GM12878 (cell line): ENCODE measurements around the gene C9orf72. TPM values are rescaled to one million over a fixed set of nuclear protein-coding genes. Genes with fewer than 3 reads are reported as not detected.

Source experiments
- ATF3 ChIP-seq: IDR thresholded peaks from 2 replicates; pipeline ENCODE4 v1.6.1; 2011; ENCODE audit warnings: low read depth, mild to moderate bottlenecking, low read length, moderate library complexity, borderline replicate concordance; ENCODE audit errors: extremely low read depth
- CBX5 ChIP-seq: sonication (generic); IDR thresholded peaks from 2 replicates; pipeline ENCODE4 v1.6.1; 2016; ENCODE audit warnings: low read depth, moderate library complexity, mild to moderate bottlenecking, inconsistent platforms
- CEBPB ChIP-seq, 2 experiments: fragments of 150-350 bp in 1 of 2; IDR thresholded peaks; 2 replicates each; pipeline ENCODE4 v1.6.1; 2012 to 2014; ENCODE audit warnings: low read depth in 2 of 2, low read length in 2 of 2, borderline replicate concordance in 1 of 2, inconsistent platforms in 1 of 2
- CHD4 ChIP-seq: fragments of 200-600 bp; sonication (generic); IDR thresholded peaks from 2 replicates; pipeline ENCODE4 v1.6.1; 2016; ENCODE audit warnings: mild to moderate bottlenecking
- CTCF ChIP-seq, 3 experiments: IDR thresholded peaks in 2 of 3; conservative IDR thresholded peaks in 1 of 3; 2 replicates each; pipeline ENCODE4 v1.5.1; 2011; ENCODE audit warnings: low read depth in 3 of 3, low read length in 3 of 3, mild to moderate bottlenecking in 3 of 3, control low read depth in 2 of 3, moderate library complexity in 2 of 3, inconsistent platforms in 1 of 3, mixed read lengths in 1 of 3; ENCODE audit not compliant: control insufficient read depth in 2 of 3, insufficient read depth in 1 of 3; ENCODE audit errors: extremely low read depth in 1 of 3
- FOS ChIP-seq: IDR thresholded peaks from 3 replicates; pipeline ENCODE4 v1.6.1; 2011; ENCODE audit warnings: borderline replicate concordance; ENCODE audit not compliant: insufficient read length; ENCODE audit errors: extremely low read depth
- IRF5 ChIP-seq: fragments of 450-650 bp; IDR thresholded peaks from 2 replicates; pipeline ENCODE4 v1.6.1; 2017; ENCODE audit warnings: borderline replicate concordance
- KLF5 ChIP-seq: fragments of 450-650 bp; IDR thresholded peaks from 2 replicates; pipeline ENCODE4 v1.6.1; 2014; ENCODE audit warnings: mild to moderate bottlenecking; ENCODE audit not compliant: partially characterized antibody
- LARP7 ChIP-seq: fragments of 450-650 bp; IDR thresholded peaks from 2 replicates; pipeline ENCODE4 v1.6.1; 2017; ENCODE audit warnings: mild to moderate bottlenecking
- NBN ChIP-seq: fragments of 450-650 bp; IDR thresholded peaks from 2 replicates; pipeline ENCODE4 v1.6.1; 2016
- NR2C2 ChIP-seq: IDR thresholded peaks from 2 replicates; pipeline ENCODE4 v1.6.1; 2011; ENCODE audit warnings: borderline replicate concordance, low read depth; ENCODE audit not compliant: control insufficient read depth, insufficient read length
- RCOR1 ChIP-seq: conservative IDR thresholded peaks from 2 replicates; pipeline ENCODE4 v1.6.1; 2012; ENCODE audit warnings: low read depth, low read length, improper control_type of control experiment
- SMARCA5 ChIP-seq: fragments of 450-650 bp; IDR thresholded peaks from 2 replicates; pipeline ENCODE4 v1.6.1; 2017; ENCODE audit warnings: mild to moderate bottlenecking
- SRF ChIP-seq, 2 experiments: IDR thresholded peaks; 2 replicates each; pipeline ENCODE4 v1.6.1; 2011; ENCODE audit warnings: low read depth in 2 of 2, low read length in 2 of 2, mild to moderate bottlenecking in 1 of 2, moderate library complexity in 1 of 2
- TARDBP ChIP-seq: IDR thresholded peaks from 2 replicates; pipeline ENCODE4 v1.6.1; 2016; ENCODE audit warnings: borderline replicate concordance
- YY1 ChIP-seq: IDR thresholded peaks from 2 replicates; pipeline ENCODE4 v1.6.1; 2011; ENCODE audit warnings: low read depth, mild to moderate bottlenecking, low read length
- ZNF207 ChIP-seq: fragments of 450-650 bp; IDR thresholded peaks from 2 replicates; pipeline ENCODE4 v1.6.1; 2014; ENCODE audit warnings: antibody characterized with exemption, mild to moderate bottlenecking, borderline replicate concordance
- ZNF592 ChIP-seq: fragments of 450-650 bp; IDR thresholded peaks from 2 replicates; pipeline ENCODE4 v1.6.1; 2017; ENCODE audit warnings: mild to moderate bottlenecking, moderate library complexity
- polyA plus RNA-seq, 11 experiments: library from polyadenylated mRNA; depleted of rRNA in 4 of 11; unstranded in 6 of 11; stranded (reverse) in 5 of 11; fragments of >200 nt; fragmentation: Nextera tagmentation in 4 of 11; fragmentation: Illumina TruSeq in 1 of 11; extraction: Ambion mirVana in 4 of 11; extraction: Trizol in 1 of 11; gene quantifications; 1 replicate in 1 of 11; 2 replicates in 10 of 11; pipeline versions ENCODE4 v1.2.1 to v1.2.3, GENCODE V29; 2011 to 2016; ENCODE audit warnings: inconsistent platforms in 2 of 11, missing spikeins in 2 of 11, low read depth in 1 of 11
- total RNA-seq, 4 experiments: library from RNA; depleted of rRNA in 3 of 4; stranded (reverse); fragments of >200 nt in 3 of 4; fragmentation: Illumina TruSeq in 1 of 4; extraction: Trizol in 1 of 4; gene quantifications; 2 replicates each; pipeline versions ENCODE4 v1.2.1 to v1.2.3, GENCODE V29; 2013 to 2021

C9orf72 gene
- total and polyA plus RNA-seq, 10 of the 15 experiments (the other 5 are each of a cell fraction or from before 2014, with no cell fraction given): 4.8 to 9.0 (median 6.4) TPM

- TF ChIP-seq IRF5 (no peak), CEBPB (IDR thresholded peaks at IDR 0.05; ENCODE audit: borderline replicate concordance in 1 of 2, low read depth in 2 of 2, low read length in 2 of 2) (no peak), KLF5 (no peak), SRF (IDR thresholded peaks at IDR 0.05; ENCODE audit: low read depth in 2 of 2, low read length in 2 of 2) (peak; percentile 4 to 77; a peak in 2 of 4 replicates), ATF3 (no peak), TARDBP (no peak; the same call in 1 of the 2 replicates), NR2C2 (no peak), LARP7 (no peak), SMARCA5 (no peak), FOS (no peak), CBX5 (peak; percentile 72; the same call in 1 of the 2 replicates), YY1 (peak; percentile 95), NBN (peak; percentile 98), RCOR1 (no peak), CTCF (IDR thresholded peaks at IDR 0.05 in 2 of 3, conservative IDR thresholded peaks at IDR 0.05 in 1 of 3; ENCODE audit: control insufficient read depth in 2 of 3, extremely low read depth in 1 of 3, insufficient read depth in 1 of 3, low read depth in 3 of 3, low read length in 3 of 3) (no peak), ZNF207 (0 out of 2 replicates have a peak, but pooled peaks have one; percentile 56), CHD4 (no peak), ZNF592 (no peak)
These were observed 631 bp upstream of the C9orf72 start (continued) for GRCh38 chr9:27573634-27574590.
